ENCODE data around the gene PTBP3.

DNA sequence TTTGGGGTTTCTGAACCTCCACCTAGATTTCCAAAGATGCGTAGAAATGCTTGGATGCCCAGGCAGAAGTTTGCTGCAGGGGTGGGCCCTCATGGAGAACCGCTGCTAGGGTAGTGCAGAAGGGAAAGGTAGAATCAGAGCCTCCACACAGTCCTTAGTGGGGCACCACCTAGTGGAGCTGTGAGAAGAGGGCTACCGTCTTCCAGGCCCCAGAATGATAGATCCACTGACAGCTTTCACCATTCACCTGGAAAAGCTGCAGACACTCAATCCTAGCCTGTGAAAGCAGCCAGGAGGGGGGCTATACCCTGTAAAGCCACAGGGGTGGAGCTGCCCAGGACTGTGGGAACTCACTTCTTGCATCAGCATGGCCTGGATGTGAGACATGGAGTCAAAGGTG, 33.2 kb upstream of the PTBP3 start:
- TF ChIP-seq, protein P1, sequence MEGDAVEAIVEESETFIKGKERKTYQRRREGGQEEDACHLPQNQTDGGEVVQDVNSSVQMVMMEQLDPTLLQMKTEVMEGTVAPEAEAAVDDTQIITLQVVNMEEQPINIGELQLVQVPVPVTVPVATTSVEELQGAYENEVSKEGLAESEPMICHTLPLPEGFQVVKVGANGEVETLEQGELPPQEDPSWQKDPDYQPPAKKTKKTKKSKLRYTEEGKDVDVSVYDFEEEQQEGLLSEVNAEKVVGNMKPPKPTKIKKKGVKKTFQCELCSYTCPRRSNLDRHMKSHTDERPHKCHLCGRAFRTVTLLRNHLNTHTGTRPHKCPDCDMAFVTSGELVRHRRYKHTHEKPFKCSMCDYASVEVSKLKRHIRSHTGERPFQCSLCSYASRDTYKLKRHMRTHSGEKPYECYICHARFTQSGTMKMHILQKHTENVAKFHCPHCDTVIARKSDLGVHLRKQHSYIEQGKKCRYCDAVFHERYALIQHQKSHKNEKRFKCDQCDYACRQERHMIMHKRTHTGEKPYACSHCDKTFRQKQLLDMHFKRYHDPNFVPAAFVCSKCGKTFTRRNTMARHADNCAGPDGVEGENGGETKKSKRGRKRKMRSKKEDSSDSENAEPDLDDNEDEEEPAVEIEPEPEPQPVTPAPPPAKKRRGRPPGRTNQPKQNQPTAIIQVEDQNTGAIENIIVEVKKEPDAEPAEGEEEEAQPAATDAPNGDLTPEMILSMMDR (IDR thresholded peaks at IDR 0.05; ENCODE audit: poor library complexity, severe bottlenecking) = no peak
- TF ChIP-seq EP300 (conservative IDR thresholded peaks at IDR 0.05; ENCODE audit: poor library complexity, severe bottlenecking) (no peak), SMC3 (conservative IDR thresholded peaks at IDR 0.05; ENCODE audit: poor library complexity) (no peak), TAF1 (IDR thresholded peaks at IDR 0.05; ENCODE audit: low read depth) (no peak), MXI1 (conservative IDR thresholded peaks at IDR 0.05; ENCODE audit: poor library complexity, severe bottlenecking) (no peak), POLR2AphosphoS5 (IDR thresholded peaks at IDR 0.05) (no peak), EZH2 (IDR thresholded peaks at IDR 0.05; ENCODE audit: borderline replicate concordance, insufficient read depth, low read length, poor library complexity, severe bottlenecking) (no peak), RAD21 (conservative IDR thresholded peaks at IDR 0.05) (no peak)
- TF ChIP-seq, protein P2, sequence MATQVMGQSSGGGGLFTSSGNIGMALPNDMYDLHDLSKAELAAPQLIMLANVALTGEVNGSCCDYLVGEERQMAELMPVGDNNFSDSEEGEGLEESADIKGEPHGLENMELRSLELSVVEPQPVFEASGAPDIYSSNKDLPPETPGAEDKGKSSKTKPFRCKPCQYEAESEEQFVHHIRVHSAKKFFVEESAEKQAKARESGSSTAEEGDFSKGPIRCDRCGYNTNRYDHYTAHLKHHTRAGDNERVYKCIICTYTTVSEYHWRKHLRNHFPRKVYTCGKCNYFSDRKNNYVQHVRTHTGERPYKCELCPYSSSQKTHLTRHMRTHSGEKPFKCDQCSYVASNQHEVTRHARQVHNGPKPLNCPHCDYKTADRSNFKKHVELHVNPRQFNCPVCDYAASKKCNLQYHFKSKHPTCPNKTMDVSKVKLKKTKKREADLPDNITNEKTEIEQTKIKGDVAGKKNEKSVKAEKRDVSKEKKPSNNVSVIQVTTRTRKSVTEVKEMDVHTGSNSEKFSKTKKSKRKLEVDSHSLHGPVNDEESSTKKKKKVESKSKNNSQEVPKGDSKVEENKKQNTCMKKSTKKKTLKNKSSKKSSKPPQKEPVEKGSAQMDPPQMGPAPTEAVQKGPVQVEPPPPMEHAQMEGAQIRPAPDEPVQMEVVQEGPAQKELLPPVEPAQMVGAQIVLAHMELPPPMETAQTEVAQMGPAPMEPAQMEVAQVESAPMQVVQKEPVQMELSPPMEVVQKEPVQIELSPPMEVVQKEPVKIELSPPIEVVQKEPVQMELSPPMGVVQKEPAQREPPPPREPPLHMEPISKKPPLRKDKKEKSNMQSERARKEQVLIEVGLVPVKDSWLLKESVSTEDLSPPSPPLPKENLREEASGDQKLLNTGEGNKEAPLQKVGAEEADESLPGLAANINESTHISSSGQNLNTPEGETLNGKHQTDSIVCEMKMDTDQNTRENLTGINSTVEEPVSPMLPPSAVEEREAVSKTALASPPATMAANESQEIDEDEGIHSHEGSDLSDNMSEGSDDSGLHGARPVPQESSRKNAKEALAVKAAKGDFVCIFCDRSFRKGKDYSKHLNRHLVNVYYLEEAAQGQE (IDR thresholded peaks at IDR 0.05; ENCODE audit: borderline replicate concordance) = no peak

All from neural cell (in vitro differentiated cells).